AG04450 (cell line): ENCODE results near the gene STYXL1. TPM values are rescaled to one million over a fixed set of nuclear protein-coding genes. Genes with fewer than 3 reads are reported as not detected.

Experiments used
- CTCF ChIA-PET: fragments of 300-600, 350-600 bp; formaldehyde crosslinking; extraction: SDS; loops from one replicate; lab custom pipeline; 2022; ENCODE audit warnings: antibody characterized with exemption, inconsistent platforms; lab: Charles Lee
- POLR2A ChIA-PET: fragments of 350-600 bp; formaldehyde crosslinking; extraction: SDS; loops from one replicate; lab custom pipeline; 2021; ENCODE audit warnings: antibody characterized with exemption, inconsistent platforms; lab: Yijun Ruan, JAX
- DNase-seq: peaks from one replicate; pipeline ENCODE4 v3.0.0-alpha.2; 2011; ENCODE audit warnings: low read depth, low spot score
- H3K27ac ChIP-seq: one replicate; pipeline ENCODE4 v1.5.1; 2012; ENCODE audit warnings: low read depth, low read length, control low read depth
- H3K27me3 ChIP-seq: one replicate; pipeline ENCODE4 v1.6.0; 2012; ENCODE audit warnings: low read length; ENCODE audit not compliant: control insufficient read depth, insufficient read depth
- H3K4me3 ChIP-seq: 2 replicates; pipeline ENCODE4 v1.5.1; 2011; ENCODE audit warnings: mild to moderate bottlenecking, low read depth, low read length, control low read depth
- H3K9me3 ChIP-seq: 2 replicates; pipeline ENCODE4 v1.5.1; 2012; ENCODE audit warnings: low read length; ENCODE audit not compliant: control insufficient read depth, insufficient read depth
- CTCF ChIP-seq: IDR thresholded peaks from 2 replicates; pipeline ENCODE4 v1.5.1; 2011; ENCODE audit warnings: low read depth, low read length, control low read depth, inconsistent platforms
- polyA plus RNA-seq: library from polyadenylated mRNA; depleted of rRNA; stranded (reverse); fragments of >200 nt; gene quantifications from 2 replicates; pipeline ENCODE4 v1.2.3, GENCODE V29; 2011

The STYXL1 gene
- polyA plus RNA-seq, 1 experiment: 77.0 TPM

GRCh38 chr7:75958802-75959543, 88.8 kb downstream of the STYXL1 start:
- Histone ChIP-seq H3K27me3 (no peaks in the 10 kb centered on the region), H3K9me3 (no peaks in the 10 kb centered on the region), H3K4me3 (no peak overlapping the region), H3K27ac (no peak overlapping the region)
- ChIA-PET POLR2A (no interaction called here), CTCF (no interaction called here)
- TF ChIP-seq CTCF: no peak
- no peak for DNase-seq

GRCh38 chr7:75957021-75957736, 90.6 kb downstream of the STYXL1 start:
- no peak for DNase-seq
- Histone ChIP-seq H3K9me3 (no peaks in the 10 kb centered on the region), H3K27me3 (no peaks in the 10 kb centered on the region), H3K4me3 (no peak overlapping the region), H3K27ac (no peak overlapping the region)
- ChIA-PET CTCF (interaction anchor here (0.5 kb wide), 1 partner anchor 1552 kb away, joined by 3 read pairs; no protein-coding TSS in a partner anchor), POLR2A (interaction anchor here (0.6 kb wide), 1 partner anchor 34 kb away, joined by 3 read pairs; no protein-coding TSS in a partner anchor)
- no peak for TF ChIP-seq CTCF

- CTCF ChIA-PET: no interaction called here
- DNase-seq: no peak
- TF ChIP-seq CTCF: no peak
- Histone ChIP-seq H3K27ac (no peak overlapping the region), H3K4me3 (no peak overlapping the region), H3K9me3 (no peaks in the 10 kb centered on the region), H3K27me3 (no peaks in the 10 kb centered on the region)
- POLR2A ChIA-PET: no interaction called here
Measured at GRCh38 chr7:75955331-75955955, 92.4 kb downstream of the STYXL1 start.

GRCh38 chr7:75953931-75954330, 93.9 kb downstream of the STYXL1 start:
- Histone ChIP-seq H3K27me3 (no peaks in the 10 kb centered on the region), H3K9me3 (no peaks in the 10 kb centered on the region), H3K4me3 (no peak overlapping the region), H3K27ac (no peak overlapping the region)
- CTCF ChIA-PET: no interaction called here
- DNase-seq: no peak
- TF ChIP-seq CTCF: no peak
- POLR2A ChIA-PET: no interaction called here

GRCh38 chr7:75953431-75953830, 94.4 kb downstream of the STYXL1 start:
- no peak overlapping the region for H3K4me3 ChIP-seq
- CTCF ChIA-PET: no interaction called here
- no peak for DNase-seq
- POLR2A ChIA-PET: no interaction called here
- H3K27ac ChIP-seq: no peak overlapping the region
- TF ChIP-seq CTCF: no peak
- no peaks in the 10 kb centered on the region for H3K9me3 ChIP-seq
- H3K27me3 ChIP-seq: no peaks in the 10 kb centered on the region
